ENCODE measurements around the gene NAA80. TPM values are rescaled to one million over a fixed set of nuclear protein-coding genes. Genes with fewer than 3 reads are reported as not detected.

The NAA80 gene
- total and polyA plus RNA-seq, 2 of the 13 experiments (the other 11 are each of a cell fraction or from before 2014, with no cell fraction given) = 3.4 to 8.7 TPM

DNA sequence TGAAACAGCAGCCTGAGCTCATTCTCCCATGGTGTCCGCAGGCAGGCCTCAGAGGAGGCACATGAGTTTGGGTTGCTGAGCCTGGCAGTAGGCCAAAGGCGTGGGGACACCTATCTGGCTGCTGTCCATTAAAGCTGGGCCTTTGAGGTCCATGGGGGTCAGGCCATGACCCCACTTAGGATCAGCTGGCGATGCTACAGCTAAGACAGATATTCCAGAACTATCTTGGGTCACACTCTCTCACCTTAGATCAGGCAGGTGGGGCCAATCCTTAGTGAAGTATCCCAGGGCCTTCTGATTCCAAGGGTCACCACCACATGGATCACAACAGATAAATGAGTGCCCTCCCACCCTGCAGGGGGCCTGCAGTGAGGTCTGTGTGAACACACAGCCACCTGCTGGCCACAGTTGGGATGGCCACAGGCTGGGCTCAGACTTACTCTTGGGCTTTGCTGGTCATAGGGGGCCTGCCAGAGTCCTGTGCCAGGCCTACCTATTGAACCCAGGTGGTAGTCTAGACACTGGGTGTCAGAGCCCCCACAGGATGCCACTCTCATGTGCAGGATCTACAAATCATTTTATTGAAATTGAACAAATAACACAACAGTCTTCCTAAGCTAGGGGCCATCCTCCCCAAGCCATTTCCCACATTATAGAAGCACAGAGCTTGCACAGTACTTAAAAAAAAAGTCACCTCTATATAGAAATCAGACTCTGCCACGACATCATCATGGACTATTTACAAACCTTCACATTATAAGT is 25.3 kb upstream of the NAA80 start (continued):
- TF ChIP-seq CREB1 (IDR thresholded peaks at IDR 0.05) (no peak), CREB1 (CRISPR knock-in tag; IDR thresholded peaks at IDR 0.05) (peak; percentile 50; the same call in 1 of the 2 replicates), ZNF317 (CRISPR knock-in tag; IDR thresholded peaks at IDR 0.05) (peak; percentile 62; the same call in 1 of the 2 replicates), ATF7 (IDR thresholded peaks at IDR 0.05) (no peak), ATF7 (CRISPR knock-in tag; IDR thresholded peaks at IDR 0.05) (peak; percentile 59; the same call in 1 of the 2 replicates), PHF5A (CRISPR knock-in tag; IDR thresholded peaks at IDR 0.05; ENCODE audit: low read depth, unreplicated experiment) (peak; percentile 57), ZNF788 (CRISPR knock-in tag; IDR thresholded peaks at IDR 0.05; ENCODE audit: borderline replicate concordance) (0 out of 2 replicates have a peak, but pooled peaks have one; percentile 27), ZNF670 (CRISPR knock-in tag; IDR thresholded peaks at IDR 0.05; ENCODE audit: borderline replicate concordance) (no peak), MXI1 (IDR thresholded peaks at IDR 0.05; ENCODE audit: borderline replicate concordance, low read depth, low read length) (peak; percentile 67; the same call in 1 of the 3 replicates), ZNF383 (CRISPR knock-in tag; IDR thresholded peaks at IDR 0.05; ENCODE audit: borderline replicate concordance) (0 out of 2 replicates have a peak, but pooled peaks have one; percentile 25), KDM5B (CRISPR knock-in tag; IDR thresholded peaks at IDR 0.05; ENCODE audit: borderline replicate concordance) (peak; percentile 57; the same call in 1 of the 2 replicates), SAP130 (CRISPR knock-in tag; IDR thresholded peaks at IDR 0.05; ENCODE audit: low read depth) (peak; percentile 69; the same call in 1 of the 2 replicates), ZNF33A (CRISPR knock-in tag; IDR thresholded peaks at IDR 0.05; ENCODE audit: borderline replicate concordance) (no peak), ISL2 (CRISPR knock-in tag; IDR thresholded peaks at IDR 0.05) (peak; percentile 44; the same call in 1 of the 2 replicates), BRD4 (CRISPR knock-in tag; IDR thresholded peaks at IDR 0.05) (no peak), HOXA3 (CRISPR knock-in tag; IDR thresholded peaks at IDR 0.05) (peak; percentile 67), ATF7-NPFF (CRISPR knock-in tag; IDR thresholded peaks at IDR 0.05; ENCODE audit: low read depth) (no peak), SOX5 (CRISPR knock-in tag; IDR thresholded peaks at IDR 0.05; ENCODE audit: borderline replicate concordance) (peak; percentile 35; the same call in 1 of the 2 replicates)
- TF ChIP-seq, protein P1, sequence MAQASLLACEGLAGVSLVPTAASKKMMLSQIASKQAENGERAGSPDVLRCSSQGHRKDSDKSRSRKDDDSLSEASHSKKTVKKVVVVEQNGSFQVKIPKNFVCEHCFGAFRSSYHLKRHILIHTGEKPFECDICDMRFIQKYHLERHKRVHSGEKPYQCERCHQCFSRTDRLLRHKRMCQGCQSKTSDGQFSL (CRISPR knock-in tag; IDR thresholded peaks at IDR 0.05) = peak; percentile 84; the same call in 1 of the 2 replicates
- TF ChIP-seq, protein P2, sequence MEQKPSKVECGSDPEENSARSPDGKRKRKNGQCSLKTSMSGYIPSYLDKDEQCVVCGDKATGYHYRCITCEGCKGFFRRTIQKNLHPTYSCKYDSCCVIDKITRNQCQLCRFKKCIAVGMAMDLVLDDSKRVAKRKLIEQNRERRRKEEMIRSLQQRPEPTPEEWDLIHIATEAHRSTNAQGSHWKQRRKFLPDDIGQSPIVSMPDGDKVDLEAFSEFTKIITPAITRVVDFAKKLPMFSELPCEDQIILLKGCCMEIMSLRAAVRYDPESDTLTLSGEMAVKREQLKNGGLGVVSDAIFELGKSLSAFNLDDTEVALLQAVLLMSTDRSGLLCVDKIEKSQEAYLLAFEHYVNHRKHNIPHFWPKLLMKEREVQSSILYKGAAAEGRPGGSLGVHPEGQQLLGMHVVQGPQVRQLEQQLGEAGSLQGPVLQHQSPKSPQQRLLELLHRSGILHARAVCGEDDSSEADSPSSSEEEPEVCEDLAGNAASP (CRISPR knock-in tag; IDR thresholded peaks at IDR 0.05; ENCODE audit: borderline replicate concordance) = peak; percentile 57; the same call in 1 of the 2 replicates
- TF ChIP-seq, protein P3, sequence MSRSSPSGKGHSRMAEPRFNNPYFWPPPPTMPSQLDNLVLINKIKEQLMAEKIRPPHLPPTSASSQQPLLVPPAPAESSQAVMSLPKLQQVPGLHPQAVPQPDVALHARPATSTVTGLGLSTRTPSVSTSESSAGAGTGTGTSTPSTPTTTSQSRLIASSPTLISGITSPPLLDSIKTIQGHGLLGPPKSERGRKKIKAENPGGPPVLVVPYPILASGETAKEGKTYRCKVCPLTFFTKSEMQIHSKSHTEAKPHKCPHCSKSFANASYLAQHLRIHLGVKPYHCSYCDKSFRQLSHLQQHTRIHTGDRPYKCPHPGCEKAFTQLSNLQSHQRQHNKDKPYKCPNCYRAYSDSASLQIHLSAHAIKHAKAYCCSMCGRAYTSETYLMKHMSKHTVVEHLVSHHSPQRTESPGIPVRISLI (CRISPR knock-in tag; IDR thresholded peaks at IDR 0.05; ENCODE audit: borderline replicate concordance) = peak; percentile 47; the same call in 1 of the 2 replicates
- TF ChIP-seq, protein P4, sequence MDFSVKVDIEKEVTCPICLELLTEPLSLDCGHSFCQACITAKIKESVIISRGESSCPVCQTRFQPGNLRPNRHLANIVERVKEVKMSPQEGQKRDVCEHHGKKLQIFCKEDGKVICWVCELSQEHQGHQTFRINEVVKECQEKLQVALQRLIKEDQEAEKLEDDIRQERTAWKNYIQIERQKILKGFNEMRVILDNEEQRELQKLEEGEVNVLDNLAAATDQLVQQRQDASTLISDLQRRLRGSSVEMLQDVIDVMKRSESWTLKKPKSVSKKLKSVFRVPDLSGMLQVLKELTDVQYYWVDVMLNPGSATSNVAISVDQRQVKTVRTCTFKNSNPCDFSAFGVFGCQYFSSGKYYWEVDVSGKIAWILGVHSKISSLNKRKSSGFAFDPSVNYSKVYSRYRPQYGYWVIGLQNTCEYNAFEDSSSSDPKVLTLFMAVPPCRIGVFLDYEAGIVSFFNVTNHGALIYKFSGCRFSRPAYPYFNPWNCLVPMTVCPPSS (IDR thresholded peaks at IDR 0.05) = no peak
- TF ChIP-seq, protein P5, sequence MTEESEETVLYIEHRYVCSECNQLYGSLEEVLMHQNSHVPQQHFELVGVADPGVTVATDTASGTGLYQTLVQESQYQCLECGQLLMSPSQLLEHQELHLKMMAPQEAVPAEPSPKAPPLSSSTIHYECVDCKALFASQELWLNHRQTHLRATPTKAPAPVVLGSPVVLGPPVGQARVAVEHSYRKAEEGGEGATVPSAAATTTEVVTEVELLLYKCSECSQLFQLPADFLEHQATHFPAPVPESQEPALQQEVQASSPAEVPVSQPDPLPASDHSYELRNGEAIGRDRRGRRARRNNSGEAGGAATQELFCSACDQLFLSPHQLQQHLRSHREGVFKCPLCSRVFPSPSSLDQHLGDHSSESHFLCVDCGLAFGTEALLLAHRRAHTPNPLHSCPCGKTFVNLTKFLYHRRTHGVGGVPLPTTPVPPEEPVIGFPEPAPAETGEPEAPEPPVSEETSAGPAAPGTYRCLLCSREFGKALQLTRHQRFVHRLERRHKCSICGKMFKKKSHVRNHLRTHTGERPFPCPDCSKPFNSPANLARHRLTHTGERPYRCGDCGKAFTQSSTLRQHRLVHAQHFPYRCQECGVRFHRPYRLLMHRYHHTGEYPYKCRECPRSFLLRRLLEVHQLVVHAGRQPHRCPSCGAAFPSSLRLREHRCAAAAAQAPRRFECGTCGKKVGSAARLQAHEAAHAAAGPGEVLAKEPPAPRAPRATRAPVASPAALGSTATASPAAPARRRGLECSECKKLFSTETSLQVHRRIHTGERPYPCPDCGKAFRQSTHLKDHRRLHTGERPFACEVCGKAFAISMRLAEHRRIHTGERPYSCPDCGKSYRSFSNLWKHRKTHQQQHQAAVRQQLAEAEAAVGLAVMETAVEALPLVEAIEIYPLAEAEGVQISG (CRISPR knock-in tag; IDR thresholded peaks at IDR 0.05) = peak; percentile 90
